Muscle layer of colon (tissue), 2 donors: ENCODE results near the gene CNBP.
A peak's percentile ranks its signal among the peaks of the same experiment; 100 is the strongest.
"Not testable (repeated sequence)": the region's sequence is repeated elsewhere in the genome, so short reads cannot be mapped to it uniquely, and the experiment has no call there.

Source experiments
- H3K27ac ChIP-seq: one replicate; pipeline ENCODE4 v1.7.0; 2013; ENCODE audit warnings: low read depth, mild to moderate bottlenecking, low read length, moderate library complexity
- H3K27me3 ChIP-seq, 2 donors: one replicate each; pipeline ENCODE4 v1.7.0; 2013; ENCODE audit warnings: low read length in 2 of 2, mild to moderate bottlenecking in 2 of 2; ENCODE audit not compliant: insufficient read depth in 2 of 2, control insufficient read depth in 1 of 2
- H3K36me3 ChIP-seq: one replicate; pipeline ENCODE4 v1.7.0; 2013; ENCODE audit warnings: mild to moderate bottlenecking, low read length; ENCODE audit not compliant: insufficient read depth
- H3K4me1 ChIP-seq: one replicate; pipeline ENCODE4 v1.7.0; 2013; ENCODE audit warnings: mild to moderate bottlenecking, low read length; ENCODE audit not compliant: insufficient read depth
- H3K4me3 ChIP-seq, 2 donors: one replicate each; pipeline ENCODE4 v1.7.0; 2013; ENCODE audit warnings: low read length in 2 of 2, low read depth in 1 of 2, mild to moderate bottlenecking in 1 of 2, moderate library complexity in 1 of 2
- H3K9ac ChIP-seq: one replicate; pipeline ENCODE4 v1.7.0; 2013; ENCODE audit warnings: low read length
- H3K9me3 ChIP-seq: one replicate; pipeline ENCODE4 v1.7.0; 2013; ENCODE audit warnings: mild to moderate bottlenecking, low read length
- donor health status: abdominal sarcoma.
- donor health status: Adenocarcinoma of cecum.

CNBP gene

GRCh38 chr3:129183569-129184395 is at the start of gene CNBP:
CNBP (minus strand) TSS chr3:129183896; CDS start chr3:129171757, 12,139 bp downstream.
- Histone ChIP-seq H3K4me3 (peak within 1 kb of the TSS; percentile 74 to 98), H3K27me3 (no peaks in the 10 kb centered on the region), H3K36me3 (peaks cover 4% of the 10 kb centered on the region), H3K9me3 (no peaks in the 10 kb centered on the region), H3K9ac (peak within 1 kb of the TSS; percentile 99), H3K27ac (peak within 1 kb of the TSS; percentile 73), H3K4me1 (peaks cover 29% of the 10 kb centered on the region)

GRCh38 chr3:129231331-129232119 is 47.8 kb upstream of the CNBP start:
- peaks cover 13% of the 10 kb centered on the region for H3K4me1 ChIP-seq
- no peak overlapping the region for H3K9ac ChIP-seq
- H3K36me3 ChIP-seq = no peaks in the 10 kb centered on the region
- H3K9me3 ChIP-seq = no peaks in the 10 kb centered on the region
- H3K27me3 ChIP-seq = no peaks in the 10 kb centered on the region
- H3K27ac ChIP-seq = no peak overlapping the region
- no peak overlapping the region for H3K4me3 ChIP-seq

- no peak overlapping the region for H3K4me3 ChIP-seq
- no peaks in the 10 kb centered on the region for H3K9me3 ChIP-seq
- H3K36me3 ChIP-seq = no peaks in the 10 kb centered on the region
- peaks cover 24% of the 10 kb centered on the region for H3K4me1 ChIP-seq
- no peaks in the 10 kb centered on the region for H3K27me3 ChIP-seq
- no peak overlapping the region for H3K9ac ChIP-seq
- no peak overlapping the region for H3K27ac ChIP-seq
Measured at GRCh38 chr3:129230311-129231019, 46.8 kb upstream of the CNBP start.

GRCh38 chr3:129228891-129229585 is 45.3 kb upstream of the CNBP start:
- H3K9me3 ChIP-seq = no peaks in the 10 kb centered on the region
- no peak overlapping the region for H3K9ac ChIP-seq
- no peak overlapping the region for H3K27ac ChIP-seq
- no peaks in the 10 kb centered on the region for H3K36me3 ChIP-seq
- H3K4me1 ChIP-seq = peaks cover 30% of the 10 kb centered on the region
- H3K4me3 ChIP-seq = no peak overlapping the region
- no peaks in the 10 kb centered on the region for H3K27me3 ChIP-seq

GRCh38 chr3:129226374-129226773 is 42.7 kb upstream of the CNBP start:
- H3K27ac ChIP-seq = peak overlapping the region; percentile 66
- no peaks in the 10 kb centered on the region for H3K9me3 ChIP-seq
- H3K4me1 ChIP-seq = peaks cover 30% of the 10 kb centered on the region
- H3K4me3 ChIP-seq = peak overlapping the region in 1 of 2 donors; percentile 31
- H3K27me3 ChIP-seq = no peaks in the 10 kb centered on the region
- H3K9ac ChIP-seq = no peak overlapping the region
- no peaks in the 10 kb centered on the region for H3K36me3 ChIP-seq

- H3K4me3 ChIP-seq = no peak overlapping the region
- no peaks in the 10 kb centered on the region for H3K9me3 ChIP-seq
- peak overlapping the region; percentile 75 for H3K27ac ChIP-seq
- H3K27me3 ChIP-seq = no peaks in the 10 kb centered on the region
- peaks cover 30% of the 10 kb centered on the region for H3K4me1 ChIP-seq
- H3K36me3 ChIP-seq = no peaks in the 10 kb centered on the region
- H3K9ac ChIP-seq = no peak overlapping the region
Measured at GRCh38 chr3:129224984-129225393, 41.3 kb upstream of the CNBP start.

- not testable (repeated sequence) for H3K9me3 ChIP-seq, H3K27me3 ChIP-seq, H3K9ac ChIP-seq, H3K36me3 ChIP-seq, H3K4me3 ChIP-seq
- Histone ChIP-seq H3K27ac (peak overlapping the region; percentile 75), H3K4me1 (peaks cover 30% of the 10 kb centered on the region)
Measured at GRCh38 chr3:129224387-129224786, 40.7 kb upstream of the CNBP start.

- H3K9me3 ChIP-seq = no peaks in the 10 kb centered on the region
- H3K9ac ChIP-seq = no peak overlapping the region
- H3K27ac ChIP-seq = no peak overlapping the region
- no peaks in the 10 kb centered on the region for H3K4me1 ChIP-seq
- H3K4me3 ChIP-seq = no peak overlapping the region
- no peaks in the 10 kb centered on the region for H3K36me3 ChIP-seq
- no peaks in the 10 kb centered on the region for H3K27me3 ChIP-seq
Measured at GRCh38 chr3:129218742-129219141, 35.0 kb upstream of the CNBP start.

- no peaks in the 10 kb centered on the region for H3K36me3 ChIP-seq
- no peak overlapping the region for H3K9ac ChIP-seq
- no peaks in the 10 kb centered on the region for H3K27me3 ChIP-seq
- H3K4me3 ChIP-seq = no peak overlapping the region
- H3K4me1 ChIP-seq = peaks cover 13% of the 10 kb centered on the region
- no peaks in the 10 kb centered on the region for H3K9me3 ChIP-seq
- H3K27ac ChIP-seq = no peak overlapping the region
Measured at GRCh38 chr3:129213238-129213637, 29.5 kb upstream of the CNBP start.

- Histone ChIP-seq H3K9me3 (no peaks in the 10 kb centered on the region), H3K27ac (peak overlapping the region; percentile 22), H3K9ac (no peak overlapping the region), H3K4me1 (peaks cover 19% of the 10 kb centered on the region), H3K4me3 (no peak overlapping the region), H3K36me3 (no peaks in the 10 kb centered on the region), H3K27me3 (no peaks in the 10 kb centered on the region)
Measured at GRCh38 chr3:129211772-129212171, 28.1 kb upstream of the CNBP start.

- no peaks in the 10 kb centered on the region for H3K9me3 ChIP-seq
- no peaks in the 10 kb centered on the region for H3K27me3 ChIP-seq
- H3K36me3 ChIP-seq = no peaks in the 10 kb centered on the region
- H3K4me3 ChIP-seq = no peak overlapping the region
- no peak overlapping the region for H3K9ac ChIP-seq
- peaks cover 19% of the 10 kb centered on the region for H3K4me1 ChIP-seq
- H3K27ac ChIP-seq = no peak overlapping the region
Measured at GRCh38 chr3:129211345-129211744, 27.6 kb upstream of the CNBP start.
